Panc1 (cell line): ENCODE measurements around the gene FBXO5.

ENCODE experiments used
- CTCF ChIP-seq: fragments of 450-650 bp; IDR thresholded peaks from 2 replicates; pipeline ENCODE4 v1.5.1; 2017; ENCODE audit warnings: mild to moderate bottlenecking
- POLR2AphosphoS5 ChIP-seq: IDR thresholded peaks from 2 replicates; pipeline ENCODE4 v1.6.1; 2012; ENCODE audit warnings: mild to moderate bottlenecking, low read depth, low read length, moderate library complexity
- SIN3A ChIP-seq: IDR thresholded peaks from 2 replicates; pipeline ENCODE4 v1.6.1; 2012; ENCODE audit warnings: low read depth, mild to moderate bottlenecking, low read length, moderate library complexity, borderline replicate concordance; ENCODE audit not compliant: insufficient read depth
- TCF7L2 ChIP-seq: IDR thresholded peaks from 2 replicates; pipeline ENCODE4 v1.6.1; 2011; ENCODE audit warnings: mild to moderate bottlenecking, low read depth, low read length, inconsistent platforms
- TF ChIP-seq, protein P1 (sequence below), 2 experiments: IDR thresholded peaks; 2 replicates each; pipeline ENCODE4 v1.6.1; 2011 to 2012; ENCODE audit warnings: low read depth in 2 of 2, control low read depth in 1 of 2, low read length in 1 of 2, mild to moderate bottlenecking in 1 of 2, moderate library complexity in 1 of 2; ENCODE audit not compliant: insufficient read depth in 1 of 2

DNA sequence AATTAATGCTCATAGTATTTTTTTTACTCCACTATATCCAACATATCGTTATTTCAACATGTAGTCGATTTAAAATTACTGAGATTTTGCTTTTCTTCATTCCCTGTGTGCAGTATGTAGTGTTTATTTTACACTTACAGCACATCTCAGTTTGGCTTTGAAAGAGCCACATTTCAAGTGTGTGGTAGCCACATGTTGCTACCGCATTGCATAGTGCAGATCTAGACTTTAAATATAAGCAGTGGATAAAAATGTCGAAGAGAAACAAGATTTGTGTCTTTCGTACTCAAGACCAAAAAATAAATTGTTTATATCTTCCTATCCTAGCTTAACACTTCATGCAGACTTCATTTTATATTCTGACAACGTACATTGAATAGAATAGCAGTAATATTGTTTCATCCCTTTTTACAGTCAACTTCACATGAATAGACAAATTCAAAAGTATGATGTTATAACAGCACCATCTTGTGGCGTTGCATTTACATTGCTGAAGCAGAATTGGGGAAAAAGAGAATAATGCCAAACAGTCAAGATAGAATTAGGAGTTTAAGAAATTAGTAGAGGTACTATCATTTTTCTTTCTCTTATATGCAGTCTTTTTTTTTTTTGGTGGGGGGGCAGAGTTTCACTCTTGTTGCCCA lies 29.9 kb downstream of the FBXO5 start:
- peak; percentile 72 for TF ChIP-seq CTCF
- no peak for TF ChIP-seq POLR2AphosphoS5
- TF ChIP-seq, protein P1, sequence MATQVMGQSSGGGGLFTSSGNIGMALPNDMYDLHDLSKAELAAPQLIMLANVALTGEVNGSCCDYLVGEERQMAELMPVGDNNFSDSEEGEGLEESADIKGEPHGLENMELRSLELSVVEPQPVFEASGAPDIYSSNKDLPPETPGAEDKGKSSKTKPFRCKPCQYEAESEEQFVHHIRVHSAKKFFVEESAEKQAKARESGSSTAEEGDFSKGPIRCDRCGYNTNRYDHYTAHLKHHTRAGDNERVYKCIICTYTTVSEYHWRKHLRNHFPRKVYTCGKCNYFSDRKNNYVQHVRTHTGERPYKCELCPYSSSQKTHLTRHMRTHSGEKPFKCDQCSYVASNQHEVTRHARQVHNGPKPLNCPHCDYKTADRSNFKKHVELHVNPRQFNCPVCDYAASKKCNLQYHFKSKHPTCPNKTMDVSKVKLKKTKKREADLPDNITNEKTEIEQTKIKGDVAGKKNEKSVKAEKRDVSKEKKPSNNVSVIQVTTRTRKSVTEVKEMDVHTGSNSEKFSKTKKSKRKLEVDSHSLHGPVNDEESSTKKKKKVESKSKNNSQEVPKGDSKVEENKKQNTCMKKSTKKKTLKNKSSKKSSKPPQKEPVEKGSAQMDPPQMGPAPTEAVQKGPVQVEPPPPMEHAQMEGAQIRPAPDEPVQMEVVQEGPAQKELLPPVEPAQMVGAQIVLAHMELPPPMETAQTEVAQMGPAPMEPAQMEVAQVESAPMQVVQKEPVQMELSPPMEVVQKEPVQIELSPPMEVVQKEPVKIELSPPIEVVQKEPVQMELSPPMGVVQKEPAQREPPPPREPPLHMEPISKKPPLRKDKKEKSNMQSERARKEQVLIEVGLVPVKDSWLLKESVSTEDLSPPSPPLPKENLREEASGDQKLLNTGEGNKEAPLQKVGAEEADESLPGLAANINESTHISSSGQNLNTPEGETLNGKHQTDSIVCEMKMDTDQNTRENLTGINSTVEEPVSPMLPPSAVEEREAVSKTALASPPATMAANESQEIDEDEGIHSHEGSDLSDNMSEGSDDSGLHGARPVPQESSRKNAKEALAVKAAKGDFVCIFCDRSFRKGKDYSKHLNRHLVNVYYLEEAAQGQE (IDR thresholded peaks at IDR 0.05; ENCODE audit: insufficient read depth in 1 of 2, low read depth in 2 of 2, low read length in 1 of 2), result no peak
- TF ChIP-seq SIN3A, result no peak
- TF ChIP-seq TCF7L2, result no peak
